Stimulated activated CD8-positive, alpha-beta memory T cell treated with anti-CD3 and anti-CD28 coated beads, Interleukin-12 subunit alpha, Interleukin-12 subunit beta, amount 100 ng/mL, for 24 hours (primary cell): ENCODE results near the gene HOXA10.

Source experiments
- DNase-seq: peaks from one replicate; pipeline ENCODE4 v3.0.0-alpha.2; 2020; ENCODE audit errors: extremely low read depth

The HOXA10 gene

DNA sequence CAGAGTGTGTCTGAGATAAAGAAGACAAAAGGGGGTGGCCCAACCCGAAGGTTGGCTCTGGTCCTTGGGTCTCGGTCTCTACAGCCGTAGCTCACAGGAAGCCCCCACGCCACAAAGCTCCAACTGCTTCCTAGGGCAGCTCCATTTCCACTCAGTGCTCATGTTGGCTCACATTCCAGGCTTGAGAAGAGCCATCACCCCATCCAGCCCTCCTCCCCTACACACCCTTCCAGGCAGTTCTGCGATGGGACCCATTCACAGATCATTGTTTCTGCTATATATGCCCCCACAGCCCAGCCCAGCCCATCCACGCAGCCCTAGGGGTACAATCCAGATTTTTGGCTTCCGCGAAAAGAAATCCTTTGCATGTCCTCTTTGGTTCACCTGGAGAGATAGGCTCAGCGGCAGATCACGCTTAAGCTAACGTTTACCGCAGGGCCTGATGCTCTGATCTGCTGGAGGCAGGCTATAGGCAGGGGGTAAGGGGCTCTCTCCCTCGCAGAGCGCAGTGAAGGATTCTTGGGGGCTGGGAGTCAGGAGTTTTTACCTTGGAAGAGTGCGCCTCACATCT is 17.1 kb upstream of the HOXA10 start:
- DNase-seq = no peak

DNA sequence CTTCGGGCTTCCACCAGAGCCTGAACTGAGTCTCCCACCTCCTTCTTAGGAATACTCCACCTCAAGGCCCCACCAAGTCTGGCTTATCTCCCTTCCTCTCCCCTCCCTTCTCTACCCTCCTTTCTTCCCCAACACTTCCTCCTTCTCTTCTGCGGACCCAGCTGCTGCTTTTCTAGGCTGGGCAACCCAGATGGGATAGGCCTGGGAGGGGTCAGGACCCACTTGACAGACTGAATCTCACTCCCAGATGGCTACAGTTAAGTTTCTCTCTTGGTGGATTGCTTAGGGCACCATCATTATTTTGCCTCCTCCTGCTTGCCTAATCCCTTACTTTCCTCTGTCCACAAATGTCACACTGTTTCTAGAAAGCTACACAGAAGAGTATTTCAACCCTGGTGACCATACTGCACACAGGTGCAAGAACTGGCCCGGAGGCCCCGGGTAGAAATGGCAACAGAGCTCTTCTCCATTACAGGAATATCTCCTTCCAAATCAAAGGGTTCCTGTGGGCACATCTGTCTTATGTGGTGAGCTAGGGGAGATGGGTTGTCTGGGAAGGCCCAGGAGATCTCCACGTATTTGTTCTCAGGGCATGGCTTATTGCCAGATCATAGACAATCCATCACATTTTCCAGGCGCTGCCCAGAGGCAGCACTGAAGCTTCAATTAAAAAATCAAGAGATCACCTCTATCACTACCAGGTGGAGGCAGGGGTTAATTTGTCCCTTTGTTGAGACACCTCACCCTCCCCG is 16.1 kb upstream of the HOXA10 start:
- no peak for DNase-seq

DNA sequence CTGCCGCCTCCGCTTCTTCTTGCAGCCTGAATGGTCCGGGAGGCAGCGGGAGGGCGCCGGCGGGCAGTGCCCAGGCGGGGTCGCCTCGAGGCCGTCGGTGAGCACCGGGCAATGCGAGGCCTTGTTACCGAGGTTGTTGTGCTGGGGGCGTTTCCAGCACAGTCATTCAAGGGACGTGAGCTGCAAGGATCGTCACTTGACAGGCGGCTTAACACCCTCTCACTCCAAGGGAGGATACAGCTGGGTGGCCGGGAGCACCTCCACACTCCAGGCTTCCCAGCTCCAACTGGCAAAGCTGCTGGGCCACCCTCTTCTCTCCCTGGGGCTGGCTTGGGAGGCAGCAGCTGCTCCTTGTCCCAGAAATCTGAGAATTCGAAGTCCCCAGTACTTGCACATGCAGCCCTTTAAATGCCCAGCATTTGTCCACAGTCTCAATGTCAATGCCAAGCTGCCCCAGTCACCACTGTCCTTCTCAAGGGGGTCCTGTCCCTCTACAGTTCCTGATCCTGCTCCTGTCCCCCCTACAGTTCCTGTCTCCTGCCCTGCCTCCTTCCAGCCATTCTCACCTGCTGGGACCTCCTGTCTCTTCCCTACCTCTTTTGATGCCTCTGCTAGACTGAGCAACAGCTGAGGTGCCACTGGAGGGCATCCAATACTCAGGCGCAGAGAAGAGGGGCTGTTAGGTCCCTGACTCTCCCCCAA is 15.3 kb upstream of the HOXA10 start:
- no peak for DNase-seq

DNA sequence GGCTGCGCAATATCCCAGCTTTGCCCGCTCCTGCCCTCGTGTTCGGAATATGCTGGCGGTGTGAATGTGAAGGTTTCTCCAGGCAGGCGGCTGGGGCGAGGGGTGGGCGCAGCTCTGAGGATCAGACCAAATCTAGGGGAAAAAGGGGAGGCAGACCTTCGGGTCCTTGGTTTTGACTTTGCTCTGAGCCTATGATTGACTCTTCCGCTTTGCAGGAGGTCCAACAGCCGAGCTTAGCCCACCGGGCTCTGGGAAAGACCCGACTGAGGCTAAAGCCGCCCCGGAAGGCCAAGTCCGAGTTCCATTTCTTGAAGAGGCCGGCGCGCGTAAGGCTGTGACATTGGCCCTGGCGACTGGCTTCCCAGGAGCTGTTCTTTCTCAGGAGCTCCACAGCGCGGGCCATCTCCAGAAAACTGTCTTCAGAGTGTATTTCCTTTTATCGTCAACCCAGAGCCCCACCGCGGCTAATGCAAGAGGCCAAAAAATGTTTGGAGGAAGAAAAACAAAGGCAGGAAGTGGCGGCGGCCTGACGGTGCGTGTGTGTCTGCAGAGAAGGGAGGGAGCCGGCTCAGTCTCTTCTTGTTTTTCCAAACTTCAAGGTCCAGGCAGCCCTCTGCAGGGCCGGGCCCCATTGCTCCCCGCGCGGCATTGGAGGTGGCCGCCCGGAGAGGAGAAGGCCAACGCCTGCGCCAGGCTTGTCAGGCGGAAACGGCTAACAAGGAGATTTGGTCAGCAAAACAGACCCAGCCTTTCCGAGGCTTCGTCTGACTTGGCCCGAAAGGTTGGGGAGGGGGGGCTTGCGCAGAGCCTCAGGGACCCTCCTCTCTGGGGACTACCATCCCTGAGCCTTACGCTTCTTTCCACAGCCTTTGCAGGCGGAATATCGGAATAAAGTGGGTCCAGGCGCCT is 14.5 kb upstream of the HOXA10 start:
- DNase-seq = no peak

DNA sequence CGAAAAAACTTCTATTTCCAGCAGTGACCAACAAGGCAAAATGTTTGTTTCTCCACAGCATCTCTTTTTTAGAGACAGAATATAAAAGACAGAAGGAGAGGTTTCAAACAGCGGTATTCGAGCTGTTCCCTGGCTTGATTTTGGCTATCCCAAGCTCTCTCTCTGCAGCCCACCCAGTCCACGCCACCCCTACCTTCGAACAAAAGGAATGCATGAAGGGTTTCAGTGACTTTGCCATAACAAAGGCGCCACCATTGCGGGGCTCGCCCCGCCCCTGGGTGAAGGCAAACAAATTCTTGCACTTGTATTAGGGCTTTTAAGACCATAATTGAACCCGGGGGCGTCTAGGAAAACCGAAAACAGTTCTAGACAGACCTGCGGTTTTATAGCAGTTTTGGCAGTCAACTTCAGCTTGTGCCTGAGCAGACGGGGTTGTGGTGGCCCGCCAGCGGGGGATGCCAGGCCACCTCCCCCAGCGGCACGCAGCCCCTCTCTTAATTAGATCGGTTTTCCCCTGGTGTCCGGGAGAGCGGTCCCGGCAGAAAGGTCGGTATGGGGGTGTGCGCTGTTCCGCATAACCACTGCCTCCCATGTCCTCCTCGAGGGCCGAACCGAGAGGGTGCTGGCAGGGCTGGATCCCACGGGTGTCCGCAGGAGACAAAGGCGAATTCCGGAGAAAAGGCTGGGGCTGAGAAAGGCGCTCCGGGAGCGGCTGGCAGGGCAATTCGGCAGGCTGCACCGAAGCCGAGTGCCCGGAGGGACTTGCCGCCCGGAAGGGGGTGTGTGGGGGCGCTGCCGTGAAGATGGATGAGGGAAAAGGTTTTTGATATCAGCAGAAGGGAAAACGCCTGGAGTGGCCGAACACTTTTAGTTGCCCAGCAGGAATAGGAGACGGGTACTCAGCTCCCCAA is 13.6 kb upstream of the HOXA10 start:
- DNase-seq = no peak

DNA sequence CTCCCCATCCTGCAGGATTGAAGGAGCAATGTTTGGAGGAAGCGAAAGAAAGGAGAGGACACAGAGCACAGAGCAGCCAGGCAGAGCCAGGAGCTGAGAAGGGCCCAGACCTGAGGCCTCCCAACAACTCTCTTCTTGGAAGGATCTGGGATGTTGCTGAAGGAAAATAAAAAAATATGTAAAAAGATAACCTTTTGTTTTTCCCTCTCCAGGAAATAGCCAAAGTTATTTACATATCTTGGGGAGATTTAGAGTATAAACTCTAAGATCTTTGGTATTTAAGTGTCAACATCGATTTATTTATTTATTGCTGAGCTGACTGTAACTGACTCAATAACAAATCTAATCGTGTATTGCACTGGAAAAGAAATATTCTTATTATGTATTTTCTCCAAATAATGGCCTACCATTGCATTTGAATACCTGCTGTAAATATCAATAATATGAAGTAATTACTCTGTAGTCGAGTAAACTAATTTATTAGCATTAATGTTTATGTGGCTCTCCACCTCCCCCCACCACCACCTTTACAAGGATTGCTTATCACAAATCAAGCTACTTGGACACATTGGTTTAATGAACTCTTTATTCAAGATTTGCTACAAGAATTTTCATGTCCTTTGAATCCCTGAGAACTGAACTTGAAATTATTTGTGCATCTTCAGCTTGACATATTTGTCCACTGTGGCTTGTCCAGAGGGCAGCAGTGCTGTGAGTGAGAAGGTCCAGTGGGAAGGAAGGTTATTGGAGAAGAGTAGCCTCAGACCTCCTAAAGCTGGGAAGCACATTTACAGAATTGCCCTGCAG is 12.8 kb upstream of the HOXA10 start:
- no peak for DNase-seq

DNA sequence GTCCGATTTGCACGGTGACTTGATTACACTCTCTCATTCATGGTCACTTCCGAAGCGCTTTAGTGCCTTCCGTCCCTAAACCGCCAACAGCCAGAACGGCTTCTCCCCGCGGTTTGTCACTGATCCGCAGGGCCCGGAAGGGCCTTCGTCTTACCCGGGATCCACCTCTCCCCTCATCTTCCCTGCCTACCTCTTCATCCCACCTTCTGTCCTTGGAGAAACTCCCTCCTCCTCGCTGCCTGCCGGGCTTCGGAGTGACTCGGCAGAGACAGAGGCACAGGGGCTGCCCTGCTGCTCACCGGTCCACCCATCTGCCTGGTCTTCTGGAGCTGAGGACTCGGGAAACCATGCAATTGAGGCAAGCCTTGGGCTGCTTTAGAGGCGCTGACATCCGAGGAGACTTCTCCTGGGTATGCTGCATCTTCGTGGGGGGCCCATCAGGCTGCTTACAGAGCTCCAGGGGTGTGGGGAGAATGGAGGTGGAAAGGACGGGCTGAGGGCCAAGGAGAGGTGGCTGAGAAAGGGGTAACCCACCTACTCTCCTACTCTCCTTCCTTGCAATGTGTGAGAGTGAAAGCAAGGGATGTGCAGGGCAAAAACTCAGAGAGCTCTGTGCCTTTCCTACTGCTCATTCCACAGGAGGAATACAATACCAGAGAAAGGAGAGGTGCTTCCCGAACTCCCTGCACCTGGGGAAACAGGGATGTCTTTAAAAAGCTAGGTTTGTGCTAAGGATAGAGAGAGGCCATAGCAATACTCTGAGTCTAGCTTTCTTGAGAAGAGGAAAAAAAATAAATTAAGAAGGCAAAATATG is 11.9 kb upstream of the HOXA10 start:
- no peak for DNase-seq

DNA sequence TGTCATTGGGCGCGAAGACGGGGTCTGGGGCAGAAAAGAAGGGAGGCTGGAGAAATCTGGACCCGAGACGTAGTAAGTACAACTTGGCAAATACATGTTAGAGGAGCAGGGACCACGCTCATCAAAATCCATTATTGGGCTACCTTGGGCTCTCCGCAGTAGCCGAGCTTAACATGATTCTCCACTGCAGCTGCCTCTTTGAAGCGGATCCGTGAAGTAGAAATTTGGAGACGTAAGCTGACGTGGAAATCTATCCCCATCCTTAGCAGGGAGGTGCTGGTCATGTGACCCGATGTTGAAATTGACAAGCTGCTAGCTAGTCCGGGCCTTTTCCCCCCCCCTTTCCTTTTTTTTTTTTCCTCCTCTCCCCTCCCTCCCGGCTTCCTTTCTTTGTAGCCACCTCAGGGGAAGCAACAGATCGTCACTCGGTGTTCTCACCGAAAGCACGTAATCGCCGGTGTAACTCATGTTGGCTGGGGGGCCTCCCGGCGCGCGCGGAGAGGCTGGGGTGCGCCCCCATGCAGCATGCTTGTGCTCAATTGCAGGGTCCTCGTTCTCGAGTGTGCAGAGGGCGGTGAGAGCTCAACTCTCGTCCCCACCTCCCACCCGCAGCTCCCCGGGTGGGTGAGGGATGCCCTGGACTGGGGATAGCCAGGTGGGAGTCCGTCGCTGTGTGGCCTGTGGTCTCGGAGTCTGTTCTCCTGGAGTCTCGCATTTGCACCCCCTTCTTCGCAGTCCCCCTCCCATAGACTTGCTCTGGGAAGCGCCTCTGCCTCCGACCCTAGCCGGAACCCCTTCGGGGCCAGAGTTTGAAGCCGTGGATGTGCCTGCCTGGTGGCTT is 11.1 kb upstream of the HOXA10 start, which contains the start of gene HOXA11:
Gene HOXA11 (minus strand): TSS at position 220 of the 841 bp plus-strand sequence. CDS start 88 bp downstream, at position 132.
- no peak for DNase-seq

DNA sequence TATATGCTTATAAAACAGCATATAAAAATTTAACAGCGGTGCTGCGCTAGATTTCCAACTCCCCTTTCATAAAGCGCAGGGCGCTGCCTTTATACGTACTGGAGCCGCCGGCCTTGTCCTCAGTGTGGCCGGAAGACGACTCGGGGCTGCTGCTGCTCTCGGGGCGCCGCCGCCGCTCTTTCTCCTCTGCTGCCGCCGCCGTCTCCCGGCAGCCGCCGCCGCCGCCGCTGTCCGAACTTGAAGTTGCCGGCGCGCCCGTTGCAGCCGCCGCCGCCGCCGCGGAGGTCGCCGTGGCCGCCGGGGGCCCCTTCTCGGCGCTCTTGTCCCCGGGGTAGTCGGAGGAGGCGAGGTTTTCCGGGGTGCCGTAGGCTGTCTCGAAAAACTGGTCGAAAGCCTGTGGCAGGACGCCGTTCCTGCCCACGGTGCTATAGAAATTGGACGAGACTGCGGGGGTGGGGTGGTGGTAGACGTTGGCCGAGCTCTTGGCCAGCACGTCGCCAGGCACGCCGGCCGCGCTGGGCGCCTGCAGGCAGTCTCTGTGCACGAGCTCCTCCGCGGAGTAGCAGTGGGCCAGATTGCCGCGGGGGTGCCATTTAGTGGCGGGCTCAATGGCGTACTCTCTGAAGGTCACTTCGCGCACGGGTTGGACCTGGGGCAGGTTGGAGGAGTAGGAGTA is 10.4 kb upstream of the HOXA10 start:
- DNase-seq = no peak

DNA sequence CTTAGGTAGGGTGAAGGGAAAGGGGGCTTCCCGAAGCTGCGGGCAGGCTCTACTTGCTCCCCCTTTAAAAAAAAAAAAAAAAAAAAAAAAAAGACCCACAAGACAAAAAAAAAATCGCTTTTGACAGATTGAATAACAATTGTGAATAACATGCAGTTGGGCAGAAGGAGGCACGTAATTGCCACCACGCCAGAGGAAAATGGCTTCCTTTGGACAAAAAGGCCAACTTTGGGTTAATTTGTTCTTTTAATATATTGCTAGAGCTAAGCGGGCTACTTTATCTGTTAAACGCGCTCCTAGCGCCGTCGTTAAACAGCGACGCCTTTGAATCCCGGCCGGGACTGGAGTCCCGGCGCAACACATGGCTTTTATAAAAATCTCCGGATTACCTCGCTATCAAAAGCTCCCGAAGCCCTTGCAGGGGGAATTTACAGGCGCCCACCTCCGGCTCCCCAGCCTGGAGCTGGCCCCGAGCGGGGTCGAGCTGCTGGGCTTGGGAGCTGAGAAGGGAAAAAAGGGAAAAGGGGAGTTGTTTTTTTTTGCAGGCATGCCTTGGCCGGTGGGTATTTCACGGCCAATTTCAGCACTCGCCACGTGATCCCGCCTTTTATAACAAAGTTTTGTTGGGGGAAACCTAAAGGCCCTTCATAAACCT is 9.7 kb upstream of the HOXA10 start:
- no peak for DNase-seq

DNA sequence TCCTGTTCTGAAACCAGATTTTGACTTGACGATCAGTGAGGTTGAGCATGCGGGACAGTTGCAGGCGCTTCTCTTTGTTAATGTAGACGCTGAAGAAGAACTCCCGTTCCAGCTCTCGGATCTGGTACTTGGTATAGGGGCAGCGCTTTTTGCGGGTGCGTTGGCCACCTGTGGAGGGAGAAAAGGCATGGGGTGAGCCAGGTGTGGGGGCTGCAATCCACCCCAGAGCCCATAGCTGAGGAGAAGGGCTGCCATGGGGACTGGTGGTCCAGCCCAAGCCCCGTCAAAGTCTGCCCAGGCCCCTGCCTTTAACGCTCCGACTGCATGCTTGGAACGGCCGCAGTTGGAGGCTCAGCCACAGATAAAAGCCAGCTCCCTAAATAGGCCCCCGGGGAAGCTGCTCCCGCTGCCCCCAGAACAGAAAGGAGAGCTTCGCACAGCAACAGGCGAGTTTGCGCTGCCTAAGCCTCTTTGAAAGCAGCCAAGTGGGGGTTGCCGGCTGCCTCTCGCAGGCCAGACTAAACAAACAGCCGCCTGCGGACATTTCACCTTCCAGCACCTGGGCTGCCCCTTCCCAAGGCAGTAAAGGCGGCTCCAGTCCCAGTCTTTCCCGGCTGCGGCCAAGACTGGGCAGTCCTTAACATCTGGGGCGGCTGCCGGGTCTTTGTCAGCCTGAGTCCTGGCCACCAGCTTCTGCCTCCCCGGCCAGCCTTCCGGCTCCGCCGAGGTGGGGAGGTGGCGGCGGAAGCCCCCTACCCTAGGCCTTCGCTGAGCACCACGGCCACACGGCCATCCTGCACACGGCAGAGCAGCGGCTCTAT is 9.0 kb upstream of the HOXA10 start:
- DNase-seq = no peak

DNA sequence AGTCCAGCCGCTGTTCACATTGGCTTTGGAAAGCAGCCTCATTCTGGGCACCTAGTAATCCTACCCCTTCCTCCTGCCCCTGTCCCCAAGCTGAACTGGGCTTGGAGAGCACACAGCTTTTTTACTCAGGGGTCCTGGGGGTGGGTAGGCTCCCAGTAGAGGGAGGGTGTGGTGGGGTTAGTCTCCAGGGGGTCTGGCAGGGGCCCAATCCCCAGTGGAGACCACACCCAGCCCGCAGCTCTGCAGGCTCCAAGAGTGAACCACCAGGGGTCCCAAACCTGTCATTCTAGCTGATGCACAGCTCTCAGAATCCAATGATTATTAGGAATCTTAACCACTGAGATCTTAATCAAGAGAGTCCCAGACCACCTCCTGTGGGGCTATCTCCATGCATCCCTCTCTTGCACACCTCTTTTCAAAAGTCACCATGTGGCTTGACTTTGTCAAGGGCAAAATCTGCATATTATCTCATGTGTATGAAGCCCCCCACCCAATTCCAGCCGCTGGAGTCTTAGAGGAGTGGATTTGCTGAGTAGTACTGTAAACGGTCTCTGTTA is 8.2 kb upstream of the HOXA10 start:
- DNase-seq = no peak

DNA sequence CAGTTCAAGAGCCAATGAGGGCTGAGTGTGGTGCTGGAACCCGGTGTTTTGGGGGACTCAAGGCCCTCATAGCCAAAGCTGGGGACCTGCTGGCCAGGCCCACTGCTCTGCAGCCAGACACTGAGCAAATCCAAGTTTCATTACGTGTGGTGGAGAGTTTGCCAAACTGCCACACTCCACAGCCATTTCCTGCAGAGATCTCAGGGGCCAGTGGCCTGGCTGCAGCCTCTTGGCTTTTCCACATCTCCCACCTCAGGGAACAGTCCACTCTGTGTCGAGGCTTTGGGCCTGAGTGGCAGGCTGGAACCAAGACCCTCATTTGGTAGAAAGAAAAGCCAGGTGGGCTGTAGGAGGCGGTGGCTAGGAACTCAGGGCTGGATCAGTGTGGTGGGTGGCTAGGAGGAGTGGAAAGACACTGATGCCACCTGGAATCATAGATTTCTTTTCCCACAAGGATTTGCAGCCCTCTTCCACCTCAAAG is 7.7 kb upstream of the HOXA10 start:
- DNase-seq = no peak

DNA sequence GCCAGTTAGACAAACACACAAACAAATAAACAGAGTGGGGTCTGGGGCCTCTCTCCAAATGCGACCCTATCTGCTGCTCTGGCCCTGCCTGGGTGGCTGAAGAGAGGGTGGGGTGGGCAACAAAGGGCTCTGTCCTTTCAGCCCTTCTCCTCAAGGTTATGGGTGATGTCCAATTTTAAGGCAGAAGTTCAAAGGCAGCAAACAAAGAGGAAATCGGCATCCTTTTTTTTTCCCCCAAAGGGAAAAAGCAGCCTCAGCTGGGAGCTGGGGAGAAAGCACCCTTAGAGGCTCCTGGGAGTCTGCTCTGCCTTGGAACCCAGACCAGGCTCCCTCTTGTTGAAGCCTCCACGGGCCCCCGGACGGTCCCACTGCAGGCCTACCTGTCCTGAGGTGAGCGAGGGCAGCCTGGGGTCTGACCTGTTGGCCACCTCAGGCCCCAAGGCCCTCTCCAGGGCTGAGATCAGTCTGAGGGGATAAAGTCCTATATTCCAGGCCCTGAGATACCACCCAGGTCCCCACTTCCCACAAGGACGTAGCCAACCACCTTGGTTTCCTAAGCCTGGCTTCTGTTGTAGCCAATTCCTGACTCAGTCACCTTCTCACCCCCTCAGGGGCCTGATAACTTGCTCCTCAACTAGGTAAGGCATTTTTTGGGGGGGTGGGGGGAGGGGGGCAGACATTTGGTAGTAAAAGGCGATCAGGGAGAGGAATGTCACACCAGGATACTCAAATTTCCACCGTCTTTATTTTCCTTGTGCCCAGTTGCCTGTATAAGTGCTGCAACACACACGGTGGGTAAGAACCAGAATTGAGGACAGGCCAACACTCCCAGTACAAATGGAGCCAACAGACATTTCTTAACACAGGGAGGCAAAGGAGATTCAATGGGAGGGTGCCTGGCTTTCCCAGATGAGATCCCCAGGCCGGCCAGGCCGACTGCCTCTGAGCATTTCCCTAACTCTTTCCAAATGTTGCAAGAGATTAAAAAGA is 6.6 kb upstream of the HOXA10 start:
- no peak for DNase-seq
